GM23338 (cell line): ENCODE data around the gene PRIM1. TPM values are rescaled to one million over a fixed set of nuclear protein-coding genes. Genes with fewer than 3 reads are reported as not detected.

Experiments
- ATAC-seq: fragments of 200-7000 bp; cut with Tn5 transposase; 3 replicates; pipeline ENCODE4 v1.9.1; 2020
- DNase-seq: peaks from one replicate; pipeline ENCODE4 v3.0.0-alpha.2; 2015; ENCODE audit warnings: low spot score
- H2AFZ ChIP-seq: fragments of 200-600 bp; sonication (generic); 2 replicates; pipeline ENCODE4 v1.8.0; 2016; ENCODE audit warnings: antibody characterized with exemption, mild to moderate bottlenecking, moderate library complexity
- H3F3A ChIP-seq: fragments of 200-600 bp; sonication (generic); replicated peaks from 2 replicates; pipeline ENCODE4 v1.8.0; 2017; ENCODE audit warnings: antibody characterized with exemption, mixed run types, low read depth
- H3K27ac ChIP-seq: fragments of 200-600 bp; sonication (generic); 2 replicates; pipeline ENCODE4 v1.6.1; 2016; ENCODE audit warnings: low read depth
- H3K27me3 ChIP-seq: fragments of 200-600 bp; sonication (generic); 2 replicates; pipeline ENCODE4 v1.8.0; 2016; ENCODE audit warnings: mild to moderate bottlenecking, mixed run types, moderate library complexity; ENCODE audit not compliant: insufficient read depth
- H3K36me3 ChIP-seq: fragments of 200-600 bp; sonication (generic); 2 replicates; pipeline ENCODE4 v1.8.0; 2016; ENCODE audit warnings: mild to moderate bottlenecking; ENCODE audit not compliant: insufficient read depth
- H3K4me1 ChIP-seq: fragments of 200-600 bp; sonication (generic); 2 replicates; pipeline ENCODE4 v1.8.0; 2016; ENCODE audit warnings: mild to moderate bottlenecking, moderate library complexity; ENCODE audit not compliant: insufficient read depth
- H3K4me2 ChIP-seq: fragments of 200-600 bp; sonication (generic); 2 replicates; pipeline ENCODE4 v1.7.1; 2017; ENCODE audit warnings: mixed run types
- H3K4me3 ChIP-seq: fragments of 200-600 bp; sonication (generic); 2 replicates; pipeline ENCODE4 v1.6.1; 2016; ENCODE audit warnings: mixed run types
- H3K79me2 ChIP-seq: fragments of 200-600 bp; sonication (generic); replicated peaks from 2 replicates; pipeline ENCODE4 v1.8.0; 2017; ENCODE audit warnings: mild to moderate bottlenecking; ENCODE audit not compliant: insufficient read depth
- H3K9me2 ChIP-seq: fragments of 200-600 bp; sonication (generic); 2 replicates; pipeline ENCODE4 v1.8.0; 2017; ENCODE audit not compliant: insufficient read depth
- H4K20me1 ChIP-seq: fragments of 200-600 bp; sonication (generic); replicated peaks from 2 replicates; pipeline ENCODE4 v1.8.0; 2017; ENCODE audit warnings: mild to moderate bottlenecking; ENCODE audit not compliant: insufficient read depth
- H3K27ac Mint-ChIP-seq: 2 replicates; pipeline ENCODE4 v1.8.0; 2020; ENCODE audit warnings: inconsistent platforms, mild to moderate bottlenecking, moderate library complexity, mixed read lengths
- H3K27me3 Mint-ChIP-seq: 3 replicates; pipeline ENCODE4 v1.8.0; 2022; ENCODE audit warnings: low read depth, mild to moderate bottlenecking, moderate library complexity, mixed read lengths, inconsistent platforms; ENCODE audit not compliant: insufficient read depth, poor library complexity
- H3K36me3 Mint-ChIP-seq: 3 replicates; pipeline ENCODE4 v1.8.0; 2021; ENCODE audit warnings: low read depth, mild to moderate bottlenecking, inconsistent platforms, moderate library complexity, mixed read lengths
- H3K4me1 Mint-ChIP-seq: 3 replicates; pipeline ENCODE4 v1.8.0; 2020; ENCODE audit warnings: mild to moderate bottlenecking, inconsistent platforms, mixed read lengths
- H3K4me3 Mint-ChIP-seq: 3 replicates; pipeline ENCODE4 v1.8.0; 2021; ENCODE audit warnings: moderate library complexity, mild to moderate bottlenecking, inconsistent platforms, mixed read lengths
- H3K9me3 Mint-ChIP-seq: 3 replicates; pipeline ENCODE4 v1.8.0; 2020; ENCODE audit warnings: moderate library complexity, mild to moderate bottlenecking, inconsistent platforms, mixed read lengths
- EZH2 ChIP-seq: fragments of 200-600 bp; sonication (generic); IDR thresholded peaks from one replicate; pipeline ENCODE4 v1.8.0; 2017; ENCODE audit warnings: antibody characterized with exemption, mild to moderate bottlenecking, low read depth; ENCODE audit not compliant: unreplicated experiment
- EZH2phosphoT487 ChIP-seq: fragments of 200-600 bp; sonication (generic); IDR thresholded peaks from one replicate; pipeline ENCODE4 v1.8.1; 2018; ENCODE audit warnings: antibody characterized with exemption; ENCODE audit not compliant: unreplicated experiment
- NANOG ChIP-seq: IDR thresholded peaks from 2 replicates; pipeline ENCODE4 v1.6.1; 2016; ENCODE audit warnings: antibody characterized with exemption, borderline replicate concordance
- POLR2AphosphoS5 ChIP-seq: IDR thresholded peaks from 2 replicates; pipeline ENCODE4 v1.6.1; 2016; ENCODE audit warnings: antibody characterized with exemption, low read depth
- STAT1 ChIP-seq: IDR thresholded peaks from one replicate; pipeline ENCODE4 v1.6.1; 2016; ENCODE audit warnings: antibody characterized with exemption; ENCODE audit not compliant: unreplicated experiment
- ZNF114 ChIP-seq: fragments of 250-450 bp; sonication (Bioruptor Pico); IDR thresholded peaks from 2 replicates; pipeline ENCODE4 v1.5.0; 2020; ENCODE audit warnings: mild to moderate bottlenecking, moderate library complexity
- polyA plus RNA-seq: library from polyadenylated mRNA; unstranded; fragments of >200 nt; fragmentation: Nextera tagmentation; extraction: Ambion mirVana; gene quantifications from 2 replicates; pipeline ENCODE4 v1.2.1, GENCODE V29; 2016
- total RNA-seq: library from RNA; depleted of rRNA; stranded (reverse); fragments of >200 nt; shearing (Covaris generic); gene quantifications from 2 replicates; pipeline ENCODE4 v1.2.3, GENCODE V29; 2014
- TF ChIP-seq, protein P1 (sequence below): IDR thresholded peaks from 2 replicates; pipeline ENCODE4 v1.6.1; 2016; ENCODE audit warnings: antibody characterized with exemption
- TF ChIP-seq, protein P2 (sequence below): fragments of 250-450 bp; sonication (Bioruptor Pico); IDR thresholded peaks from 2 replicates; pipeline ENCODE4 v1.5.0; 2020; ENCODE audit warnings: mild to moderate bottlenecking, moderate library complexity

Gene PRIM1
- total and polyA plus RNA-seq, 2 experiments from 2014 or later: 67.9 to 73.9 TPM

DNA sequence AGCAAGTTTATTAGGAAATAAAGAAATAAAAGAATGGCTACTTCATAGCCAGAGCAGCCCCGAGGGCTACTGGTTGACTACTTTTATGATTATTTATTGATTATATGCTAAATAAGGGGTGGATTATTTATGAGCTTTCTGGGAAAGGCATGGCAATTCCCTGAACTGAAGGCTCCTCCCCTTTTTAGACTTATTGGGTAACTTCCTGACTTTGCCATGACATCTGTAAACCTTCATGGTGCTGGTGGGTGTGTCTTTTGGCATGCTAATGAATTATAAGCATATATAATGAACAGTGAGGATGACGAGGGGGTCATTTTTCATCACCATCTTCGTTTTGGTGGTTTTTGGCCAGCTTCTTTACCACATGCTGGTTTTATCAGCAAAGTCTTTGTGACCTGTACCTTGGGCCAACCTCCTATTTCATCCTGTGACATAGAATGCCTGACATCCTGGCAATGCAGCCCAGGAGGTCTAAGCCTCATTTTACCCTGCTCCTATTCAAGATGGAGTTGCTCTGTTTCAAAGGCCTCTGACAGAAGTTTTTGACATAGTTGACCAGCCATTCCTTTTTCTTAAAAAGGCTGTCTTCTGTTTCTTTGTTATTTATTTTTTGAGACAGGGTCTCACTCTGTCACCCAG is 53.0 kb downstream of the PRIM1 start:
- Histone ChIP-seq H3K4me2 (no peak overlapping the region), H3K9me2 (no peaks in the 10 kb centered on the region), H3K4me1 (peaks cover 13% of the 10 kb centered on the region), H3K79me2 (no peaks in the 10 kb centered on the region), H2AFZ (no peak overlapping the region), H4K20me1 (no peaks in the 10 kb centered on the region), H3F3A (no peaks in the 10 kb centered on the region; the same call in 1 of the 2 replicates), H3K27ac (no peak overlapping the region), H3K36me3 (no peaks in the 10 kb centered on the region), H3K4me3 (no peak overlapping the region), H3K27me3 (no peaks in the 10 kb centered on the region)
- ATAC-seq: no peak
- no peak overlapping the region for H3K27ac Mint-ChIP-seq
- peaks cover 21% of the 10 kb centered on the region for H3K4me1 Mint-ChIP-seq
- DNase-seq: no peak
- TF ChIP-seq NANOG (no peak), POLR2AphosphoS5 (no peak), ZNF114 (no peak), EZH2phosphoT487 (no peak), STAT1 (no peak), EZH2 (no peak)
- TF ChIP-seq, protein P1, sequence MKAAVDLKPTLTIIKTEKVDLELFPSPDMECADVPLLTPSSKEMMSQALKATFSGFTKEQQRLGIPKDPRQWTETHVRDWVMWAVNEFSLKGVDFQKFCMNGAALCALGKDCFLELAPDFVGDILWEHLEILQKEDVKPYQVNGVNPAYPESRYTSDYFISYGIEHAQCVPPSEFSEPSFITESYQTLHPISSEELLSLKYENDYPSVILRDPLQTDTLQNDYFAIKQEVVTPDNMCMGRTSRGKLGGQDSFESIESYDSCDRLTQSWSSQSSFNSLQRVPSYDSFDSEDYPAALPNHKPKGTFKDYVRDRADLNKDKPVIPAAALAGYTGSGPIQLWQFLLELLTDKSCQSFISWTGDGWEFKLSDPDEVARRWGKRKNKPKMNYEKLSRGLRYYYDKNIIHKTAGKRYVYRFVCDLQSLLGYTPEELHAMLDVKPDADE: no peak
- TF ChIP-seq, protein P2, sequence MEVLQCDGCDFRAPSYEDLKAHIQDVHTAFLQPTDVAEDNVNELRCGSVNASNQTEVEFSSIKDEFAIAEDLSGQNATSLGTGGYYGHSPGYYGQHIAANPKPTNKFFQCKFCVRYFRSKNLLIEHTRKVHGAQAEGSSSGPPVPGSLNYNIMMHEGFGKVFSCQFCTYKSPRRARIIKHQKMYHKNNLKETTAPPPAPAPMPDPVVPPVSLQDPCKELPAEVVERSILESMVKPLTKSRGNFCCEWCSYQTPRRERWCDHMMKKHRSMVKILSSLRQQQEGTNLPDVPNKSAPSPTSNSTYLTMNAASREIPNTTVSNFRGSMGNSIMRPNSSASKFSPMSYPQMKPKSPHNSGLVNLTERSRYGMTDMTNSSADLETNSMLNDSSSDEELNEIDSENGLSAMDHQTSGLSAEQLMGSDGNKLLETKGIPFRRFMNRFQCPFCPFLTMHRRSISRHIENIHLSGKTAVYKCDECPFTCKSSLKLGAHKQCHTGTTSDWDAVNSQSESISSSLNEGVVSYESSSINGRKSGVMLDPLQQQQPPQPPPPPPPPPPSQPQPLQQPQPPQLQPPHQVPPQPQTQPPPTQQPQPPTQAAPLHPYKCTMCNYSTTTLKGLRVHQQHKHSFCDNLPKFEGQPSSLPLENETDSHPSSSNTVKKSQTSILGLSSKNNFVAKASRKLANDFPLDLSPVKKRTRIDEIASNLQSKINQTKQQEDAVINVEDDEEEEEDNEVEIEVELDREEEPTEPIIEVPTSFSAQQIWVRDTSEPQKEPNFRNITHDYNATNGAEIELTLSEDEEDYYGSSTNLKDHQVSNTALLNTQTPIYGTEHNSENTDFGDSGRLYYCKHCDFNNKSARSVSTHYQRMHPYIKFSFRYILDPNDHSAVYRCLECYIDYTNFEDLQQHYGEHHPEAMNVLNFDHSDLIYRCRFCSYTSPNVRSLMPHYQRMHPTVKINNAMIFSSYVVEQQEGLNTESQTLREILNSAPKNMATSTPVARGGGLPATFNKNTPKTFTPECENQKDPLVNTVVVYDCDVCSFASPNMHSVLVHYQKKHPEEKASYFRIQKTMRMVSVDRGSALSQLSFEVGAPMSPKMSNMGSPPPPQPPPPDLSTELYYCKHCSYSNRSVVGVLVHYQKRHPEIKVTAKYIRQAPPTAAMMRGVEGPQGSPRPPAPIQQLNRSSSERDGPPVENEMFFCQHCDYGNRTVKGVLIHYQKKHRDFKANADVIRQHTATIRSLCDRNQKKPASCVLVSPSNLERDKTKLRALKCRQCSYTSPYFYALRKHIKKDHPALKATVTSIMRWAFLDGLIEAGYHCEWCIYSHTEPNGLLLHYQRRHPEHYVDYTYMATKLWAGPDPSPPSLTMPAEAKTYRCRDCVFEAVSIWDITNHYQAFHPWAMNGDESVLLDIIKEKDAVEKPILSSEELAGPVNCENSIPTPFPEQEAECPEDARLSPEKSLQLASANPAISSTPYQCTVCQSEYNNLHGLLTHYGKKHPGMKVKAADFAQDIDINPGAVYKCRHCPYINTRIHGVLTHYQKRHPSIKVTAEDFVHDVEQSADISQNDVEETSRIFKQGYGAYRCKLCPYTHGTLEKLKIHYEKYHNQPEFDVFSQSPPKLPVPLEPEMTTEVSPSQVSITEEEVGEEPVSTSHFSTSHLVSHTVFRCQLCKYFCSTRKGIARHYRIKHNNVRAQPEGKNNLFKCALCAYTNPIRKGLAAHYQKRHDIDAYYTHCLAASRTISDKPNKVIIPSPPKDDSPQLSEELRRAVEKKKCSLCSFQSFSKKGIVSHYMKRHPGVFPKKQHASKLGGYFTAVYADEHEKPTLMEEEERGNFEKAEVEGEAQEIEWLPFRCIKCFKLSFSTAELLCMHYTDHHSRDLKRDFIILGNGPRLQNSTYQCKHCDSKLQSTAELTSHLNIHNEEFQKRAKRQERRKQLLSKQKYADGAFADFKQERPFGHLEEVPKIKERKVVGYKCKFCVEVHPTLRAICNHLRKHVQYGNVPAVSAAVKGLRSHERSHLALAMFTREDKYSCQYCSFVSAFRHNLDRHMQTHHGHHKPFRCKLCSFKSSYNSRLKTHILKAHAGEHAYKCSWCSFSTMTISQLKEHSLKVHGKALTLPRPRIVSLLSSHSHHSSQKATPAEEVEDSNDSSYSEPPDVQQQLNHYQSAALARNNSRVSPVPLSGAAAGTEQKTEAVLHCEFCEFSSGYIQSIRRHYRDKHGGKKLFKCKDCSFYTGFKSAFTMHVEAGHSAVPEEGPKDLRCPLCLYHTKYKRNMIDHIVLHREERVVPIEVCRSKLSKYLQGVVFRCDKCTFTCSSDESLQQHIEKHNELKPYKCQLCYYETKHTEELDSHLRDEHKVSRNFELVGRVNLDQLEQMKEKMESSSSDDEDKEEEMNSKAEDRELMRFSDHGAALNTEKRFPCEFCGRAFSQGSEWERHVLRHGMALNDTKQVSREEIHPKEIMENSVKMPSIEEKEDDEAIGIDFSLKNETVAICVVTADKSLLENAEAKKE (CRISPR knock-in tag): no peak
- H3K36me3 Mint-ChIP-seq: 0 out of 3 replicates have a peak, but pooled peaks cover 2% of the 10 kb centered on the region
- H3K4me3 Mint-ChIP-seq: no peak overlapping the region
- no peaks in the 10 kb centered on the region for H3K9me3 Mint-ChIP-seq
- peaks cover 22% of the 10 kb centered on the region for H3K27me3 Mint-ChIP-seq
